ENCODE measurements around the gene CACNA1C. TPM values are rescaled to one million over a fixed set of nuclear protein-coding genes. Genes with fewer than 3 reads are reported as not detected.

The CACNA1C gene
- total RNA-seq, 4 donors from 2014 or later = 2.0 to 4.2 (median 2.5) TPM

GRCh38 chr12:2364631-2365051 lies 311.9 kb downstream of the CACNA1C start:
- no peaks in the 10 kb centered on the region for H3K9me3 ChIP-seq
- no peaks in the 10 kb centered on the region for H3K36me3 ChIP-seq
- 84 to 93% methylated on average over 9 of the region's 9 CpGs for WGBS, 2 donors
- no peak for DNase-seq
- H3K27ac ChIP-seq = no peak overlapping the region
- H3K4me1 ChIP-seq = no peaks in the 10 kb centered on the region
- H3K4me3 ChIP-seq (replicated peaks in 1 of 3) = no peak overlapping the region
- intact Hi-C loops (cut with DNase I) = no loop called here
- no peak for TF ChIP-seq POLR2A (IDR thresholded peaks at IDR 0.05)
- TF ChIP-seq, protein P1, sequence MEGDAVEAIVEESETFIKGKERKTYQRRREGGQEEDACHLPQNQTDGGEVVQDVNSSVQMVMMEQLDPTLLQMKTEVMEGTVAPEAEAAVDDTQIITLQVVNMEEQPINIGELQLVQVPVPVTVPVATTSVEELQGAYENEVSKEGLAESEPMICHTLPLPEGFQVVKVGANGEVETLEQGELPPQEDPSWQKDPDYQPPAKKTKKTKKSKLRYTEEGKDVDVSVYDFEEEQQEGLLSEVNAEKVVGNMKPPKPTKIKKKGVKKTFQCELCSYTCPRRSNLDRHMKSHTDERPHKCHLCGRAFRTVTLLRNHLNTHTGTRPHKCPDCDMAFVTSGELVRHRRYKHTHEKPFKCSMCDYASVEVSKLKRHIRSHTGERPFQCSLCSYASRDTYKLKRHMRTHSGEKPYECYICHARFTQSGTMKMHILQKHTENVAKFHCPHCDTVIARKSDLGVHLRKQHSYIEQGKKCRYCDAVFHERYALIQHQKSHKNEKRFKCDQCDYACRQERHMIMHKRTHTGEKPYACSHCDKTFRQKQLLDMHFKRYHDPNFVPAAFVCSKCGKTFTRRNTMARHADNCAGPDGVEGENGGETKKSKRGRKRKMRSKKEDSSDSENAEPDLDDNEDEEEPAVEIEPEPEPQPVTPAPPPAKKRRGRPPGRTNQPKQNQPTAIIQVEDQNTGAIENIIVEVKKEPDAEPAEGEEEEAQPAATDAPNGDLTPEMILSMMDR (IDR thresholded peaks at IDR 0.05) = no peak
- no peaks in the 10 kb centered on the region for H3K27me3 ChIP-seq

DNA sequence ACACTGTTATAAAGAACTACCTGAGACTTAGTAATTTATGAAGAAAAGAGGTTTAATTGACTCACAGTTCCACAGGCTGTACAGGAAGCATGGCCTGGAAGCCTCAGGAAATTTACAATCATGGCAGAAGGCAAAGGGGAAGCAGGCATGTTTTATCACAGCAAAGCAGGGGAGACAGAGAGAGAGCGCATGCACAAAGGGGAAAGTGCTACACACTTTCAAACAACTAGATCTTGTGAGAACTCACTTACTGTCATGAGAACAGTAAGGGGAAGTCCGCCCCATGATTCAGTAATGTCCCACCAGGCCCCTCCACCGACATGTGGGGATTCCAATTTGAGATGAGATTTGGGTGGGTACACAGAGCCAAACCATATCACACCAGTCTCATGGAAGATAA lies 313.9 kb downstream of the CACNA1C start:
- Histone ChIP-seq H3K27ac (no peak overlapping the region), H3K27me3 (no peaks in the 10 kb centered on the region), H3K4me1 (no peaks in the 10 kb centered on the region), H3K9me3 (no peaks in the 10 kb centered on the region), H3K36me3 (no peaks in the 10 kb centered on the region), H3K4me3 (replicated peaks in 1 of 3) (no peak overlapping the region)
- WGBS, 2 donors = 67 to 100% methylated on average over 3 of the region's 3 CpGs
- intact Hi-C loops (cut with DNase I) = no loop called here
- DNase-seq = no peak
- TF ChIP-seq, protein P1 (IDR thresholded peaks at IDR 0.05) = no peak

DNA sequence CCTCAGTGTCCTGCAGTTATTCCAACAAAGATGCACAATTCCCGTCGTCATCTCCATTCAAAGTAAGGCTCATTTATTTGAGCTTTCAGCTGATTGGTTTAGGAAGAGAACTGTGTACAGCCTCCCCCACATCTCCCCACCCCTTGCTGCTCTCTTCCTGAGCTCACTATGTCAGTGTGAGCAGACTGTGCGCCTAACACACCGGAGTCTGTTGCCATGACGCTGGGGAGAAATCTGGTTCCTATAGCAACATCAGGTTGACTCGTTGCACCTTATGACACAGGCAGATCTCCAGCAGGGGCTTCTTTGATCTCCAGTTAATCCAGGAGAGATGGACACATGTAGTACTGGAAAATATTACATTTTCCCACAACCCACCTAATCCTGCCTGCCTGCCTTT lies 319.4 kb downstream of the CACNA1C start:
- no peak for DNase-seq
- TF ChIP-seq, protein P1 (IDR thresholded peaks at IDR 0.05) = no peak
- no peak for TF ChIP-seq POLR2A (IDR thresholded peaks at IDR 0.05)
- intact Hi-C loops (cut with DNase I) = no loop called here
- H3K4me1 ChIP-seq = no peaks in the 10 kb centered on the region
- H3K9me3 ChIP-seq = no peaks in the 10 kb centered on the region
- no peak overlapping the region for H3K4me3 ChIP-seq (replicated peaks in 1 of 3)
- H3K36me3 ChIP-seq = no peaks in the 10 kb centered on the region
- no peaks in the 10 kb centered on the region for H3K27me3 ChIP-seq
- H3K27ac ChIP-seq = no peak overlapping the region
- 79 to 95% methylated on average over 6 of the region's 6 CpGs for WGBS, 2 donors

GRCh38 chr12:2372735-2373134 lies 319.9 kb downstream of the CACNA1C start:
- Histone ChIP-seq H3K9me3 (no peaks in the 10 kb centered on the region), H3K27me3 (no peaks in the 10 kb centered on the region), H3K4me3 (replicated peaks in 1 of 3) (no peak overlapping the region), H3K27ac (no peak overlapping the region), H3K4me1 (no peaks in the 10 kb centered on the region), H3K36me3 (no peaks in the 10 kb centered on the region)
- TF ChIP-seq, protein P1 (IDR thresholded peaks at IDR 0.05) = no peak
- TF ChIP-seq POLR2A (IDR thresholded peaks at IDR 0.05) = no peak
- 76 to 80% methylated on average over 12 of the region's 12 CpGs for WGBS, 2 donors
- no peak for DNase-seq
- intact Hi-C loops (cut with DNase I) = no loop called here

DNA sequence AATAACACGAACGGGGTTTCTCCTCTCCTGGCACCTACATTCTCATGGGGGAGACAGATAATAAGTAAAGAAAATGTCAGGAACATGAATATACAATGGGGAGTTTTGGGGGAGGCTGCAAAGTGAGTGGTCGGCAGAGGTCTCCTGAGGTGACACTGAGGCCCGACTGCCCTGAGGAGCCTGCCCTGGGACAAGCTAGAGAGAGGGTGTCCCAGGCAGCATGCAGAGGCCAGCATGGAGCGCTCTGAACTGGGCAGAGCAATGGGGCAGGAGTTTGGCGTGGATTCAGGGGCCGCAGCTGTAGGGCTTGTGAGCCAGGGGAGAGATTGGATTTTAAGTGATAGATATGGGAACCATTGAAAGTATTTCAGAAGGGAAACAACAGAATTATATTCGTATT lies 320.5 kb downstream of the CACNA1C start:
- no peaks in the 10 kb centered on the region for H3K36me3 ChIP-seq
- DNase-seq = no peak
- intact Hi-C loops (cut with DNase I) = no loop called here
- 90 to 92% methylated on average over 8 of the region's 8 CpGs for WGBS, 2 donors
- no peak overlapping the region for H3K4me3 ChIP-seq (replicated peaks in 1 of 3)
- no peaks in the 10 kb centered on the region for H3K4me1 ChIP-seq
- H3K9me3 ChIP-seq = no peaks in the 10 kb centered on the region
- TF ChIP-seq, protein P1 (IDR thresholded peaks at IDR 0.05) = no peak
- TF ChIP-seq POLR2A (IDR thresholded peaks at IDR 0.05) = no peak
- no peaks in the 10 kb centered on the region for H3K27me3 ChIP-seq
- no peak overlapping the region for H3K27ac ChIP-seq
